Measurements from ENCODE around the gene SERPINB12. TPM values are rescaled to one million over a fixed set of nuclear protein-coding genes. Genes with fewer than 3 reads are reported as not detected.

SERPINB12 gene
- total and polyA plus RNA-seq, 2 of the 4 experiments (the other 2 are of a cell fraction): not detected

DNA sequence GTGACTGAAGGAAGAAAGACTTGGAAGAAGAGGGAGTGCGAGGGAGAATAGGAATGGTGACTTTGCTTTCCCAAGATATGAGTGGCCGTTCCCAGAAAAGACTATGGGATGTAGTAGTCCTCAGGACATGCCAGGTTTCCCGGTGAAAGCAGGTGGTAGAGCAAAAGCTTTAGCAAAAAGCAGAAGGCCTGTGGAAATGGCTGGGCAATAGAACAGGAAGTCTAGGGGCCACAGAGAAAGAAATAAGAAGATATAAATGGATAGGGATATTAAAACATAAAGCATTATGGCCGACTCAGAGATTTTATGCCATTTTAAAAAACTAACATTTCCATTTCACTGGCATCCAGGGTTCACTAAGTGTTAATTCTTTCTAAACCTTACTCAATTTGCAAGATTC is 43.8 kb downstream of the SERPINB12 start:
- H4K91ac ChIP-seq (ENCODE audit: insufficient read depth, low read depth, low read length): no peak overlapping the region
- 83% methylated on average over 3 of the region's 4 CpGs; no CpG with 5 or more reads in 1 of the 2 experiments for WGBS, 2 experiments (ENCODE audit: extremely low coverage in 2 of 2, insufficient read length in 1 of 2)
- no peak overlapping the region for H4K8ac ChIP-seq (ENCODE audit: low read depth in 2 of 2, low read length in 2 of 2)
- H3K18ac ChIP-seq (ENCODE audit: low read depth, low read length): no peak overlapping the region
- no peak overlapping the region for H3K23ac ChIP-seq (ENCODE audit: low read depth, low read length)
- no peak overlapping the region for H2BK5ac ChIP-seq (ENCODE audit: low read depth, low read length, poor library complexity, severe bottlenecking)
- no peak overlapping the region for H2BK120ac ChIP-seq (ENCODE audit: low read depth, low read length)
- no TSS peak for BruUV-seq (replicated peaks)
- CTCF ChIA-PET: no interaction called here
- no peaks in the 10 kb centered on the region; the same call in 1 of the 2 replicates for H3K9me3 ChIP-seq (ENCODE audit: control insufficient read depth, insufficient read depth, low read length)
- H3K27ac ChIP-seq (ENCODE audit: insufficient read depth, low read length): no peak overlapping the region
- no peak overlapping the region for H2AK5ac ChIP-seq (ENCODE audit: low read depth, low read length)
- in situ Hi-C loops (cut with MboI; ENCODE audit: low sequenced_read_pairs) (no loop called here), intact Hi-C loops (cut with micrococcal nuclease) (no loop called here), dilution Hi-C loops (cut with HindIII; ENCODE audit: low sequenced_read_pairs, unreplicated experiment) (no loop called here)
- no peak overlapping the region for H2AK9ac ChIP-seq (replicated peaks; ENCODE audit: low read depth, low read length, poor library complexity)
- no peaks in the 10 kb centered on the region for H3K9me1 ChIP-seq (ENCODE audit: insufficient read depth, low read length)
- DNase-seq: no peak
- H3K56ac ChIP-seq (ENCODE audit: extremely low read depth, insufficient read depth, low read length): no peak overlapping the region
- H3K14ac ChIP-seq (replicated peaks; ENCODE audit: low read depth, low read length): no peak overlapping the region
- H3K4me2 ChIP-seq (ENCODE audit: low read depth, low read length): no peak overlapping the region
- no peak for ATAC-seq (ENCODE audit: low read depth)
- no peak for TF ChIP-seq BHLHE40 (IDR thresholded peaks at IDR 0.05; ENCODE audit: low read depth, low read length)
- TF ChIP-seq POLR2A (IDR thresholded peaks at IDR 0.05; ENCODE audit: low read depth, low read length): no peak
- no peak overlapping the region for H2AFZ ChIP-seq (replicated peaks; ENCODE audit: low read length, poor library complexity)
- H3K4ac ChIP-seq (ENCODE audit: low read depth, low read length): no peak overlapping the region
- no peak overlapping the region for H3K4me3 ChIP-seq (ENCODE audit: insufficient read depth, low read depth, low read length)
- POLR2A ChIA-PET (ENCODE audit: unreplicated experiment): no interaction called here
- H2BK15ac ChIP-seq (ENCODE audit: low read depth, low read length): no peak overlapping the region
- H3K9ac ChIP-seq (ENCODE audit: low read depth, low read length): no peak overlapping the region
- H2BK20ac ChIP-seq (ENCODE audit: low read depth, low read length): no peak overlapping the region
- H3K36me3 ChIP-seq (ENCODE audit: control insufficient read depth, insufficient read depth, low read length): no peaks in the 10 kb centered on the region
- H3K79me1 ChIP-seq (ENCODE audit: low read depth in 1 of 2, low read length in 2 of 2): no peaks in the 10 kb centered on the region
- H4K20me1 ChIP-seq (ENCODE audit: insufficient read depth, low read length): no peaks in the 10 kb centered on the region
- H3K4me1 ChIP-seq (ENCODE audit: control insufficient read depth, insufficient read depth, low read length): no peaks in the 10 kb centered on the region
- H4K5ac ChIP-seq (ENCODE audit: low read depth, low read length): no peak overlapping the region
- H3K27me3 ChIP-seq (ENCODE audit: control insufficient read depth, insufficient read depth, low read length): peaks cover 13% of the 10 kb centered on the region; the same call in 1 of the 2 replicates

All from IMR-90 (cell line).